NCI-H226 (cell line): ENCODE data around the gene LTB4R2.

Experiments
- DNase-seq: peaks from one replicate; pipeline ENCODE4 v3.0.0-alpha.2; 2015

The LTB4R2 gene, protein sequence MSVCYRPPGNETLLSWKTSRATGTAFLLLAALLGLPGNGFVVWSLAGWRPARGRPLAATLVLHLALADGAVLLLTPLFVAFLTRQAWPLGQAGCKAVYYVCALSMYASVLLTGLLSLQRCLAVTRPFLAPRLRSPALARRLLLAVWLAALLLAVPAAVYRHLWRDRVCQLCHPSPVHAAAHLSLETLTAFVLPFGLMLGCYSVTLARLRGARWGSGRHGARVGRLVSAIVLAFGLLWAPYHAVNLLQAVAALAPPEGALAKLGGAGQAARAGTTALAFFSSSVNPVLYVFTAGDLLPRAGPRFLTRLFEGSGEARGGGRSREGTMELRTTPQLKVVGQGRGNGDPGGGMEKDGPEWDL

DNA sequence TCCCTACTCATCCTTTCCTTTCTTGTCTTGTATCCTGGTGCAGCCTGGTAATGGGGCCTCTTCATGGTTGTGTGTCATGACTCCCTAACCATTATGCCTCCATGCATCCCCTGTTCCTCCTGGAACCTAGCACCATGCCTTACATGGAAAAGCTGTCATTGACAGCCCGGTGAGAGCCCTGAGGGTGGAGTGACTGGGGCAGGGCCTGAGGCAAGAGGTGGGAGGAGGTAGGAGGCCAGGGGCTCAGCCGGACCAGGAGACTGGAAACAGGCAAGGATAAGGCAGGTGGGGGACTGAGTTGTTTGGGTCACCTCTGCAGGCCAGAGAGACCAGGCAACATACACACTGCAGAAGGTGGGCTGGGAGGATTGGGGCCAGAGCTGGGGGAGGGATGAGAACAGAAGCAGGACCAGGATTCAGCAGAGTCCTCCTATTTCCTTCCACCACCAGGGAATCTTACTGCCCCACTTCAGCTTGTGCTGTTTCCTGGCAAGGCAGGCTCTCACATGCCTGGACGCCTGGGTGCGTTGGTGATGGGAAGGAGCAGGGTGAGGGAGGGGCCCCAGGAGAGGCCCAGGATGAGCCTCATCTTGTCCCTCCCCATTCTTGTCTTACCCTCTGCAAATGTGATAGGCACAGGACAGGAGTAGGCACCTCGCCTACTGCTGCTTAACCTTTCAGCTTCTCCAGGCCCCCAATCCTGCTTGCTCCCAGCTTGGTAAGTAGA lies at the start of gene LTB4R2:
LTB4R2 (plus strand) TSS at position 603 of the 727 bp plus-strand sequence. CDS start 525 bp downstream, outside the sequence.
- DNase-seq, result no peak

DNA sequence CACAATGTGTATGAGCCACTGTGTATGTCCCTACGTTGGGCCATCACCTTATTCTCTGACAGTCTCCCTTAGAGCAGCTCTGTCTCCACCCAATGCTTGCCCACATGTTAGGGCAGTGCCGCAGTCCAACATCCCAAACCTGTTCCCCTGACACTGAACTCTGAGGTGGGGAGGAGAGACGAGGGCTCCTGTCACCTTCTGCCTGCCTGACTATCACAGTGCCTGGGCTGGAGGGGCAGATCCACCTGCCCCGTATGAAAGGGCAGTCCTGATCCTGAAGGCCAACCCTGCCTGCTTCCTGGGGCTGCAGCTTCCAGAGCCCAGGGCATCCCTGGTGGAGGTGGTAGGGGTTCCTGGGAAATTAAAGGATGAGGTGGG lies 49.2 kb upstream of the LTB4R2 start:
- no peak for DNase-seq

DNA sequence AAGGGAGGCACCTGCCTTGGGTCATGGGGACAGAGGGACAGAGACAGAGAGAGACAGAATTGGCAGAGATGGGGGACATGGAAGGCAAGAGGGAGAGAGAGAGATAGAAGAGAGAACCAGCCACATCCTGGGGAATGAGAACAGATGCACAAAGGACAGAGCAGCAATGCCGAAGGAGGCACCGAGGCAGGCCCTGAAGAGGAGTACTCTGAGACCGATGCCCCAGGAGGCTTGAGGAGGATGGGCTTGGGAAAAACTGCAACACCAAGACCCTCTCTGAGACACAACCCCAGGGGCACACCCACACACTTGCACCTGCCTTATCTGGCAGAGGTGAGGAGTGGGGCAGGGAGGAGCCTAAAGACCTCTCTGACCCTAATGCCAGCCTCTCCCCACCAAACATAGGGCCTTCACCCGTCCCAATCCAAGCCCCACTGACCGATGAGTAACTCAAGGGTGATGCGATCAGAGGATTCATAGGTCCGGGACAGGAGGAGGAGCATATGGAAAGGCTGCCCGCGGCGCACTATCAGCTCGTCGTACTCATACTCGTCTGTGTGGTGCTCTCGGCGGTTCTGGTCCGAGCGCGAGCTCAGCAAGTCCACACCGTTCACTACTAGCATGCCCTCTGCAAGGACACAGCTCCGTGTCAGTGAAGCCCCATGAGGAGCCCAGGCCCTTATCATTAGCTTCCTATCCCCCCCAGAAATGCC lies 48.5 kb upstream of the LTB4R2 start:
- DNase-seq, result no peak

DNA sequence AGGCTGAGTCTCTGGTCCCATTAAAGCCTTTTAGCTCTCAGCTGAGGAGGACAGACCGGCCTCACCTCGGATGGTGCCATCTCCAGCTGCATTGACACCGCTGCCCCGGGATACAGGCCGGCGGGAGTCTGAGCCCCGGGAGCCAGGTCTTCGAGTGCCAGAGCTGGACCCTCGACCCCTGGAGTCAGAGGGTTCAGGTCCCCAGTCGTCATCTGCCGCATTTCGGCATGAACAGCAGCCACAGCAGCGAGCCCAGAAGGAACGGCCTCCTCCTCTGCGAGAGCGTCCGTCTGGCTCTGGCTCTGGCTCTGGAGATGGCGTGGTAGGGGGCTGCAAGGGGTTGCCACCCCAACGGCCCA lies 48.0 kb upstream of the LTB4R2 start:
- no peak for DNase-seq

DNA sequence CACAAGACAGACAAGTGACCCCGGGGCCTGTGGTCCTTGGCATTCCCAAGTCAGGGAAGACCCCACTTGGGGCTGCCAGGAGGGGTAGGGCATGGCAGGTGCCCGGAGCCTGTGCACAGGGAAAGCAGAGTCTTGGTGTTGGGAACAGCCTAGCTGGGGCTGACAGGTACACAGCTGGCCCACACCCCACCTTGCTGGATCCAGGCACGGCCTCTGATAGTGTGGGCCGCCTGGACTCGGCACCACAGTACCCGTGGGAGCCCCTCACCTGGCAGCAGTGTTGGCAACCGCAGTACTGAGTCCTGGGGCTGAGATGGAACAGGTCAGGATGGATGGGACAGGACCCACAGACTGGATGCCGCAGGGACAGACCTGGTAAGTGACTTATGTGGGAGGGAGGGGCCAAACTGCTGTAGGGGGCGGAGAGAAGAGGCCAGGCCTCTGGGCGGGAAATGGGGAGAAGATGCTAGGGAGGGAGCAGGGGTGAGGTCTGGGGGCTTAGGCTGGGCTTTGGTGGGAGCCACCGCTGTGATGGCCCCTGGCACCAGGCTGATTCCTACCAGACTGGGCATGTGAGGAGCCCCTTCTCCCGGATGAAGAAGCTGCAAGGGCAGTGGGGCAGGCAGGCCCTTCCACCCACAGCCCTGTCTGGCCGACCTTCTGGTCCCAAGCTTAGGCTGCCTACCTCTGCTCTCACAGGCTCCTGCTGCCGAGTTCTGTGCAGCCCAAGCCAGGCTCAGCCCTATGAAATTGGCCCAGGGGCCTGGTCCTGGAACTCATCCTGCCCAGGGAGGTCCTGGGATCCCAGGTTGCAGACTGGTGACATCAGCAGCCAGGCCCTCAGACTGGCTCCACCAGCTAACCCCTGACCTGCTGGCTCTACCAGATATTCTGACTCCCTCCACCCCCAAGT lies 46.9 kb upstream of the LTB4R2 start, which contains the start of gene TGM1:
TGM1 (minus strand) TSS at position 357 of the 913 bp plus-strand sequence. CDS start 825 bp downstream, outside the sequence.
- DNase-seq, result no peak

DNA sequence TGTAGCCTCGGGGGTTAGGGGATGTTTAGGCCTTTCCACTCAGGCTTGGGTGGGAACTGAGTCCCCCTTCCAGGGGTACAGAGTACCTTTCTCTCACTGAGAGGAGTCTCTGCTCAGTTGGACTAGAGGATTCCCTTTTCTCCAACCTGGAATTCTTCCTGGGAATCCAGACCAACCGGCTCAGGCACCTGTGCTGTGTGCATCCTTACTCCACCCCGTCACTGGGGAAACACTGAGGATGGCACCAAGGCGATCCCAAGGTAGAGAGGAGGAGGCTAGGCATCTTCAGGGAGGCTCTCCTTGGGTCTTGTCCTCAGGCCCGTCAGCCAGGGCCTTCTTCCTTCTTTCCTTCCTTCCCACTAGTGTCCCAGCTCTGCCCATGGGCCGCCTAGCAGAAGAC lies 46.1 kb upstream of the LTB4R2 start:
- no peak for DNase-seq

DNA sequence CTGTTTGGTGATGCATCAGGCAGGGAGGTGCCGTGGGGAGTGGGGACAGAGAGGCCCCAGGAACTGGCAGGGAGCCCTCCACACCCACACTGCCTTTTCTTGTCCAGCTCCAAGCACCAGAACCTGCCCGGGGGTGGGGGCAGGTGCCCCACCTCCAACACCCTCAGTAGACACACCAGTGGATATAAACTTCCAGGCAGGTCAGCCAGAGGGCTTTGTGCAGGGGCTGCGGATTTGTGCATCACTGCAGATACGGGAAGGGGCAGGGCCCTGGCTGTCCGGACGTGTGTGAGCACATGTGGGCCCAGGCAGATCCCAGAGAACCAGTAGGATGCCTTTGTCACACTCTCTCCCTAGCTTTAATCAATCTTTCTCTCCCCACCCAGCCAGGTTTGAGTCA lies 45.6 kb upstream of the LTB4R2 start:
- peak; percentile 31 for DNase-seq

DNA sequence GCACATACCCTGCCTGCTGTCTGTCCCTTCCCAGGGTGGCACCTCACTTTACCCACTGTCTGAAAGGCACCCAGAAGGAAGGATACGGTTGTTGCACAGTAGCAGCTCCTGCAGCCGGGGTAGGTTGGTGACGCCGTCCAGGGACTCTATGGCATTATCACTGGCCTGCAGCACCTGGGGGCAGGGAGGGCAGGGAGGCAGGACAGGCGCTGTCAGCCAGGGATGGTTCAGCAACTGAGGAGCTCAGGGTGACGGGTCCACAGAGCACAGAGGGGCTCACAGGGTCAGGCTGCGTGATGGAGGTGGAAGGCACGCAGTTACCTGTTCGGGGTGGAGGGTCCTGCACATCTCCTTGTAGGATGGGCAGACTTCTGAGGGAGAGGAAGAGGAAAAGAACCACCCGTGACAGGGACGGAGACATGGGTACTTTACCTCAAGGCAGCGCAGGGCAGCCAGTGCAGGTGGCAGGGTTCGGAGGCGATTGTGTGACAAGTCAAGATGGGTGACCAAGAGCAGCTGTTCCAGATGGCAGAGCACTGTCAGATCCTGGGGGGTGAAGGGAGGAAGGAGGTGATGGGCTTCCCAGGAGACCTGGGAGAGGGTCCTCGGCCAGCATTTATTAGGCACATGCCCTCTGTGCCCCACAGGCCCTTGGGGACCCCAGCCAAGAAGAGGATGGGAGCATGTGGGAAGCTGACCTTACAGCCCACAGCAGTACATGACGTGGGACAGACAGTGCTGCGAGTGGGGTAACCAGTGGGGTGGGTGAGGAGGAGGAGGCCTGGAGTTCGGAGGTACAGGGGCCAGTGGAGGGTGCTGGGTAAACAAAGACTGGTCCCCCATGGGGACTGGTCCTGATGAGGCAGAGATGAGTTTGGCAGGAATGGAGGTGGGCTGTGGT lies 43.3 kb upstream of the LTB4R2 start:
- DNase-seq, result no peak

DNA sequence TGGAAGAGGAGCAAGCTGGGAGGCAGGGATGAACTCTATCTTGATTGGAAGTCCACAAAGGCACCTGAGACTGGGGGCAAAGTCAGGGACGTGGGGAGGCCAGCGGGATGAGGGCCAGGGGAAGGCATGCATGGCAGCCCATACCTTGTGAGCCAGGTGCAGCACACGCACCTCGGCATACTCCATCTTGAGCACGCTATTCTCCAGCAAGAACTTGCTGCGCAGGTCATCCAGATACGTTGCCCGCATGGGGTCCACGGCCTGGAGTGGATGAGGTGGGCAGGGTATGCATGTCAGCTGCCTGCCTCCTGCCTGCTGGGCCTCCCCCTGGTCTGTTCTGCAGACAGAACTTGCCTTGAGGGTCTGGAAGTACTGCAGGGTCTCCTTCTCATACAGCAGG lies 42.4 kb upstream of the LTB4R2 start:
- no peak for DNase-seq

DNA sequence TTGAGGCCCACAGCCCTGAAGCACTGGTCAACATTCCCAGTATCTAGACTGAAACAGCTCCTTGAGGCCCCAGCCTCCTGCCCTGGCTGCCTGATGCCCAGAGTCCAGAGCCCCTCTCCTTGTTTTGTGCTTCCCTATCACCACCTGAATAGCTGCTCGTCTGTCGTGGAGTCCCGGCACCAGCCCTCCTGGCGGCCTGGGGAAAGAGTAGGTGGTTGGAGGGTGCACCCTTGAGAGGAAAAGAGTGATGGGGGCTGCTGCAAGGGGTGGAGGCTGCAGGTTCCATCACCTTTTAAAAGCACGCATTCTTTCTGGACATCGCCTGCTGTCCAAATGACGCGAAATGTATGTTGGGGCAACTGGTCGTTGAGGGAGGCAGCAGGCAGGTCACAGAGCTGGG lies 41.7 kb upstream of the LTB4R2 start:
- DNase-seq, result no peak

DNA sequence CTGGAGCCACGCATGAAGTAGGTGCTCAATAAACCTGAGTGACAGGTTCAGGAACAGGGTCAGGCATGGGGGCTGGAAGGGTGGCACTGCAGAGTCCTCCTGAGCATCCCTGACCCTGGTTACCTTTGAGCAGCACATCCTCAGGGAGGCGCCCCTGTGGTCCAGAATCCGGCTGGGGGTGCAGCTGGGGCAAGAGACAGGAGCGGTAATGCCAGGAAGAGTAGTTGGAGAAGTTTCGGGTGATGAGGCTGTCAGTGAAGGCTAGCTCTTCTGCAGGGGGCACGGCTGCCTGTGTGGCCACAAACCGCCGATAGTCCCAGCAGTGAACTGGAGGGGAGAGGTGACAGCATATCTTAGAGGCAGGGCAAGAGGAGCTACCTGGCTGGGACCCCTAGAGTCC lies 40.6 kb upstream of the LTB4R2 start:
- no peak for DNase-seq

DNA sequence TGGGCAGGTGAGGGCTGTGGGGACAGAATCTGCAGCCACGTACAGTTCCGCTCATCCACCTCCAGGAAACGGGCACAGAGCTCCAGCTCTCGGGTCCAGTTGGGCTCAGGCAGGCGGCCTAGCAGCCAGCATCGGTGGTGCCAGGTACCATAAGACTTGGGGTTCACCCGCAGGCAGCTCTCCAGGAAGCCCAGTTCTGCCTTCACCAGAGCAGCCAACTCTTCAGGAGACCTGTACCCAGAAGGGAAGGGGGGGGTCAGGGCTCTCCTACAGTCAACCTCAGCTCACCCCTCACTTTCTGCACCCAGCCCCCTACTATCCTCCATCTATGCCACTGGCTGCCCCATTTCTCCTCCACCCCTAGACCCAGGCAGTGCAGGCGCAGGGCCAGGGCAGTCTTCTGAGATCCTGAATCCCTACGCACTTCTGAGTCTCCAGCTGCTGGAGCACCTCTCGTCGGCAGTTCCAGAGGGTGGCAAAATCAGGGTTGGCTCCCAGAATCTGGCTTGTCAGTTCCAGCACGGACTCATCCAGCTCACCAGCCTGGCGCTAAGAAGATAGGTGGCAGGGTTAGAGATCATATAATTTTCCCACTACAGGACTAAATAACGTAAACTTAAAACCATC lies 39.9 kb upstream of the LTB4R2 start:
- no peak for DNase-seq

DNA sequence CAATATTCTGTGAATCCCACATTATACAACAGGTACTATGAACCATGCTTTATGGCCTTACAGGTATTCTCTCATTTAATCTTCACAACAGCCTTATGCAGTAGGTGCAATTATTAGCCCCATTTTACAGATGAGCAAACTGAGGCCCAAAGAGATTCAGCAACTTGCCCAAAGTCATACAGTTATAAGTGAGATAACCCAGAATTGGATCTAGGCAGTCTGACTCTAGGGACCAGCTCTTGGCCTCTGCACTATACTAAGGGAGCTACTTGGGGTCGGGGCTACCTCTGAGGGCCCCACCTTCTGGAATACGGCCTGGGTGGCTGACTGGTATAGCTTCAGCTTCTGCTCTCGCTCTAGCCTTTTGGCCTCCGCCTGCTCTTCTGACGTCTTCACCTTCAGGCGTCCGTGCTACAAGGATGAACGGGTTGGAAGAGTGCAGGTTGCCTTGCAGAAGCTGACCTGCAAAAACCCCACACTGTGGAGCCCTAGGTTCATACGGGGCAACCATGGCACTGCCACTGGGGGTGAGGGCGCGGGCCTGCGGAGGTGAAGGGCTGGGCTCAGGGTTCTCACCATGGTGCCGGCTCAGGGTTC lies 39.3 kb upstream of the LTB4R2 start:
- no peak for DNase-seq

DNA sequence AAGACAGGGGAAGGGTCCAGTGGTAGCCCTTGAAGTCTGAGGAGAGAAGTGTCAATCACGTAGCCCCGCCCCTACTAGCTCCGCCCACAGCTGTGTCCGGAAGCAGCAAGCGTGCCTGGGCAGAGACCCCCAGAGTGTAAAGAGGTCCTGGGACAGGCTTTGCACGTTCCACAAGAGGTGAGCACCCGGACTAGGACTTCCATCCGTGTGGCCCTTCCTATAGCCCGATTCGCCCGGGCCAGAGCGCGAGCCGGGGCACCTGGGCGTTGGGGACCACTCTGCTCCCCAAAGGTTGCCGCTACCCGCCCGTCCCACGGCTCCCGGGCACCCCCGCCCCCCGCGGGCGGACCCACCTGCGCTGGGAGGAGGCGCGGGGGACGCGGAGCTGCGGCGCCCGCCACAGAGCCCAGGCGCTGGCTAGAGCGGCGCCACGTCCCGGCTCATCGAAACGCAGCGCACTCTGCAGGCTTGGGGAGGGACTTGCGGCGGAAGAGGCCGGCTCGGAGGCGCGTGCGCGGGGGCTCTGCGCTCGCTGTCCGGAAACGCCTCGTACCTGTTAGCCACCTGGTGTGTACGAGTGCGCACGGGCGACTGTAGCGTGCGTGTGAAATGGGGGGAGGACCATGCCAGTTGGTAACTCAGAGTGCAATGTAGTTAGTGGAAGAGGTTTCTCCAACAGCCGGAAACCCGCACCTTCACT lies 38.7 kb upstream of the LTB4R2 start, which contains the start of gene RABGGTA:
RABGGTA (minus strand) TSS at position 464 of the 700 bp plus-strand sequence. CDS start 482 bp downstream, outside the sequence.
- peak; percentile 86 for DNase-seq

DNA sequence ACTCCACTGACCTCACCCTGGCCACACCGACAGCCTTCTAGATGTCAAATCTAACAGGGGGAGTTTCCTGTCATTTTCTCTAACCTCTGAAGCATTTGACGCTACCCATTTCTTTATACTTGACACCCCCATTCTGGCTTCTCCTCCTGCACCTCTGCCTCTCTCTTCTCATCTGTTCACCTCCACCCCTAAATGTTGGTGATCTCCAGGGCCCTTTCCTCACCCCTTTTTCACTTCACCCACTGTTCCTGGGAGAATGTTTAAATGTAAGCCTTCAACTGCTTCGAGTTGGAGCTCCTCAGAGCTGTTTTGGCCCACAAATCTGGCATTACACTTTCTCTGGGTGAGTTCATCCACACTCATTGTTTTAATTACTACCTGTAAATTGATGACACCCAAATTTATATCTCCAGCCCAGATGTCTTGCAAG lies 38.1 kb upstream of the LTB4R2 start:
- no peak for DNase-seq

DNA sequence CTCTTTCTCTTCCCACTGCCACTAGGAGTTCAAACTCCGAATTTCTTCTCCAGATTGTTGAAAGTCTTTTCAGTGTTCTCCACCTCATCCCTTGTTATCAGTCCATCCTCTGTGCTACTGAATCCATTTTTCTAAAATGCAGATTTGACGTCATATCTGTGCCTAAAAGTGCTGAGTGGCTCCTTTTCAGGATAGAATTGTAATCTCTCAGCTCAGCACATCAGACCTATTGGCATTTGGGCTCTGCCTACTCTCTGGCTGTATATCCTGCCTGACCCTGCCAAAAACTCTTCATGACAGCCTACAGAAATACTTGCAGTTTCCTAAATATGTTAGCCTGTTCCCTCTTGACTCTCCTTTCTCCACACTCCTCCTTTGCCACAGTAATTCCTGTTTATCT lies 37.5 kb upstream of the LTB4R2 start:
- no peak for DNase-seq

DNA sequence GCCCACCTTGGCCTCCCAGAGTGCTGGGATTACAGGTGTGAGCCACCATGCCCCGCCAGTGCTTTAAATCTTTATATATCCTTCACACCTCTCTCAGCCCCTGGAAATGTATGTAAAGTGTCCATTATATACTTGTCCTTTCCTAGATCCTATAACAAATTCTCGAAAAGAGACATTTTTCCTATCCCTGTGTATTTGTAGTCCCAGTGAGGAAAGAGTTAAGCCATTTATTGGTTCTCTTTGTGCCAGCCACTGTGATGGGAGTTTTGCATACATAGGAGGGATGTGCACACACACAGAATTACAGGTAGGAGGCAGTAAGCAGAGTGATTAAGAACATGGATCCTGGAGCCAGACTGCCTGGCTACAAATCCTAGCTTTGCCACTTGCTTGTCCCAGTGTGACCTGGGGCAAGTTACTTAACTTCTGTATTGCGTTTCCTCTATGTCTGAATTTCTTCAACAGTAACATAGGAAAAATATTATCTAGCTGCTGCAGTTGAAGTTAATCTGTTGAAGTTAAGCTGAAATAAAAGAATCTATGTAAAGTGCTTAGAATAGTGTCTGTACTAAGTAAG lies 36.4 kb upstream of the LTB4R2 start:
- DNase-seq, result no peak

DNA sequence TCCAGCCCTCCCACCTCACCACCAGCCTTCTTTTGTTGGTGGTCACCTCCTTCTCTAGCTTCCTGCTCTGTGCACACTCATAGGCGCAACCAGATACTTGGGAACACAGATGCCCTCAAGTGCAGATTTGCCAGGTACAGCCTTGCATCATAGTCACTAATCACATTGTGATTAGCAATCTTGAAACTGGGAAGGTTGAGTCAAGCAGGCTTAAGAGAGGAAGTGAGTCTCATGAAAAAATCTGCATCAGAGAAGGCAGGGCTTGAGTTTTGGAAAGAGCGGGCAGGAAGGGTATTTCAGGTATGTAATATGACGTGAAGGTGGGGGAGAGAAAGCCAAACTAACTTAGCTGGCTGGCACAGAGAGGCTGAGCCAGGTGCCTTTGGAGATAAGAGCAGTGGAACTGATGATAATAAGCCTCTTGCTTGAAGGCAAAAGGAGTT lies 35.8 kb upstream of the LTB4R2 start:
- peak; percentile 98 for DNase-seq

DNA sequence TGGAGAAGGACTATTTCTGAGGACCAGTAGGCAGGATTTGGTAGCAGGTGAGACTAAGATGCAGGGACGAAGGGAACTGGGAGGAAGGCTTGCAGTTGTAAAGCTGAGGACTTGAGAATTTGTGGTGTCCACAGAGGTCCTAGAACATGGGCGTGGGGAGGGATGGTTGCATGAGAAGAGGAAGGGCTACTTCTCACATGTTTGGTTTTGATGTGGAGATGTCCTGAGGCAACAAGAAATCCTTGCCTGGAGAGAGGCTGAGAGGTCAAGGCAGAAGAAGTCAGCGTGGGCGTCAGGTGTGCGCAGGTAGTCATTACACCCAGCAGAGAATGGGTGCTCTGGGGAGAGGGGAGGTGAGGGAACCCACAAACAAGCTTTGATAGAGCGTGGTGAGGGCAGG lies 32.9 kb upstream of the LTB4R2 start:
- no peak for DNase-seq
